ENCODE measurements around the gene PLAGL2. TPM values are rescaled to one million over a fixed set of nuclear protein-coding genes. Genes with fewer than 3 reads are reported as not detected.
A peak's percentile ranks its signal among the peaks of the same experiment; 100 is the strongest.

PLAGL2 gene
- total RNA-seq, 4 donors from 2014 or later = 2.3 to 15.0 (median 4.9) TPM

DNA sequence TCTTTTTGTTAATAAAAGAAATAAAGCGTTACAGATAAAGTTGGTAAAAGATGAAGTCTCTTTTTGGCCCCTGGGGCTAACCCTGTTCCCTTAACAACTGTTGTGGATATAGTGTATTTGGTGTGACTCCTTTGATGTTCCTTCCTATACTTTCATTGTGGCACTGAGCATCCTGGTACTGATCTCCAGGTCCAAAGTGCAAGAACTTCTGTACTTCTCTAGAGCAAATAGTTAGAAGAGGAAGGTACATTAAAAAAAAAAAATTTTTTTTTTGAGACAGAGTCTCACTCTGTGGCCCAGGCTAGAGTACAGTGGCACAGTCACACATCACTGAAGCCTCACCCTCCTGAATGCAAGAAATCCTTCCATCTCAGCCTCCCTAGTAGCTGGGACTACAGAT is 6.3 kb upstream of the PLAGL2 start:
- no peak for DNase-seq
- intact Hi-C loops (cut with DNase I; ENCODE audit: low total_unique reads) = no loop called here
- Histone ChIP-seq H3K27me3 (no peaks in the 10 kb centered on the region), H3K4me3 (no peak overlapping the region), H3K4me1 (no peaks in the 10 kb centered on the region), H3K9me3 (no peaks in the 10 kb centered on the region), H3K27ac (no peak overlapping the region), H3K36me3 (no peaks in the 10 kb centered on the region)
- TF ChIP-seq, protein P1, sequence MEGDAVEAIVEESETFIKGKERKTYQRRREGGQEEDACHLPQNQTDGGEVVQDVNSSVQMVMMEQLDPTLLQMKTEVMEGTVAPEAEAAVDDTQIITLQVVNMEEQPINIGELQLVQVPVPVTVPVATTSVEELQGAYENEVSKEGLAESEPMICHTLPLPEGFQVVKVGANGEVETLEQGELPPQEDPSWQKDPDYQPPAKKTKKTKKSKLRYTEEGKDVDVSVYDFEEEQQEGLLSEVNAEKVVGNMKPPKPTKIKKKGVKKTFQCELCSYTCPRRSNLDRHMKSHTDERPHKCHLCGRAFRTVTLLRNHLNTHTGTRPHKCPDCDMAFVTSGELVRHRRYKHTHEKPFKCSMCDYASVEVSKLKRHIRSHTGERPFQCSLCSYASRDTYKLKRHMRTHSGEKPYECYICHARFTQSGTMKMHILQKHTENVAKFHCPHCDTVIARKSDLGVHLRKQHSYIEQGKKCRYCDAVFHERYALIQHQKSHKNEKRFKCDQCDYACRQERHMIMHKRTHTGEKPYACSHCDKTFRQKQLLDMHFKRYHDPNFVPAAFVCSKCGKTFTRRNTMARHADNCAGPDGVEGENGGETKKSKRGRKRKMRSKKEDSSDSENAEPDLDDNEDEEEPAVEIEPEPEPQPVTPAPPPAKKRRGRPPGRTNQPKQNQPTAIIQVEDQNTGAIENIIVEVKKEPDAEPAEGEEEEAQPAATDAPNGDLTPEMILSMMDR (IDR thresholded peaks at IDR 0.05) = no peak
- no peak for TF ChIP-seq POLR2A (IDR thresholded peaks at IDR 0.05)

DNA sequence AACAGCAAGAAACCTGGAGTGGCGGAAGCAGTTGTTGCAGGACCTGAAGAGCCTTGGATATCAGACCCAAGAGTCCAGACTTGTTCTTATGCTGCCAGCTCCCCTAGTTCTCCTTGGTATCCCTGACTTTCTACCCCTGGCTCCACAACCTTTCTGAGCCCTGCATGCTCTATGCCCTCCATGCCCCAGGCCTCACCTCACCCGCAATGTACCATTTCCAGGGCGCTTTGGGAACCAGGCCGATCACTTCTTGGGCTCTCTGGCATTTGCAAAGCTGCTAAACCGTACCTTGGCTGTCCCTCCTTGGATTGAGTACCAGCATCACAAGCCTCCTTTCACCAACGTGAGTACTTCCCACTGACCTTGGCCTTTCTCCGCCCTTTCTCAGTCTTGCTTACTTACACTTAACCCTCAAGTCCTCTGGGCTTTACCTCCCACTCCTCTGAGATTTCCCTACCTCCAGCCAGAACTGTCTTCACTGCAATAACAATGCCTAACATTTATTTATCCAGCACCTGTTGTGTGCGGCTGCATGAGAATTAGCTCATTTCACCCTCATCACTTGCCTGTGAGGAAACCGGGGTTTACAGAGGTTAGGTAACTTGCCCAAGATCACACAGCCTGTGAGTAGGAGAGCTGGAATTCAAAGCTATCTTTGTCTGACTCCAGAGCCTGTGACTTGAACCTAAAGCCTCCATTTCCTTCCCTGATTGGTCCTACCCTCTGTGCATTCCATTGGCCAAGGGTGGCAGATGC is 2.5 kb upstream of the PLAGL2 start:
- TF ChIP-seq, protein P1 (IDR thresholded peaks at IDR 0.05) = no peak
- no peak for TF ChIP-seq POLR2A (IDR thresholded peaks at IDR 0.05)
- no peaks in the 10 kb centered on the region for H3K36me3 ChIP-seq
- no peak for DNase-seq
- no peaks in the 10 kb centered on the region for H3K9me3 ChIP-seq
- intact Hi-C loops (cut with DNase I; ENCODE audit: low total_unique reads) = no loop called here
- H3K4me1 ChIP-seq = peaks cover 4 to 12% of the 10 kb centered on the region in 2 donors
- H3K4me3 ChIP-seq = no peak overlapping the region
- H3K27me3 ChIP-seq = no peaks in the 10 kb centered on the region
- no peak overlapping the region for H3K27ac ChIP-seq

DNA sequence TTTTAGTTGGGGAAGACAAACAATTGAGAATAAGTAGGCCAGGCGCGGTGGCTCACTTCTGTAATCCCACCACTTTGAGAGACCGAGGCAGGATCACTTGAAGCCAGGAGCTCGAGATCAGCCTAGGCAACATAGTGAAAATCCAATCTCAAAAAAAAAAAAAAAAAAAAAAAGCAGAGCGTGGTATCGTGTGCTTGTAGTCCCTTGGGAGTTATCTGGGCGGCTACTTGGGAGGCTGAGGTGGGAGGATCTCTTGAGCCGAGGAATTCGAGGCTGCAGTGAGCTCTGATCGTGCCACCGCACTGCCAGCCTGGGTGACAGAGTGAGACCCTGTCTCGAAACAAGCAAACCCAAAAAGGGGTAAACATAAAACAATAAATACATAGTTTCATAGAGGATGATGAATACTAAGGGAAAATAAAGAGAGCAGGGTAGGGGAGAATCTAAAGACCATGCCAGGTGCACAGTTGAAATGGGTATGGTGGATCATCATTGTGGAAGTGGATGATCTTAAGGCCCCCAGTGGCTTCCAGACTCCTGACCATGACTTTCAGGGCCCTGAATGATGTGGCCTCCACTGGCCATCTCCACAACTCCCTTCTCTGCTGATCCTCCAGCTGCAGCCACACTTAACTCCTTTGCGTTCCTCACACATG is 1.1 kb upstream of the PLAGL2 start:
- peaks cover 4 to 12% of the 10 kb centered on the region in 2 donors for H3K4me1 ChIP-seq

DNA sequence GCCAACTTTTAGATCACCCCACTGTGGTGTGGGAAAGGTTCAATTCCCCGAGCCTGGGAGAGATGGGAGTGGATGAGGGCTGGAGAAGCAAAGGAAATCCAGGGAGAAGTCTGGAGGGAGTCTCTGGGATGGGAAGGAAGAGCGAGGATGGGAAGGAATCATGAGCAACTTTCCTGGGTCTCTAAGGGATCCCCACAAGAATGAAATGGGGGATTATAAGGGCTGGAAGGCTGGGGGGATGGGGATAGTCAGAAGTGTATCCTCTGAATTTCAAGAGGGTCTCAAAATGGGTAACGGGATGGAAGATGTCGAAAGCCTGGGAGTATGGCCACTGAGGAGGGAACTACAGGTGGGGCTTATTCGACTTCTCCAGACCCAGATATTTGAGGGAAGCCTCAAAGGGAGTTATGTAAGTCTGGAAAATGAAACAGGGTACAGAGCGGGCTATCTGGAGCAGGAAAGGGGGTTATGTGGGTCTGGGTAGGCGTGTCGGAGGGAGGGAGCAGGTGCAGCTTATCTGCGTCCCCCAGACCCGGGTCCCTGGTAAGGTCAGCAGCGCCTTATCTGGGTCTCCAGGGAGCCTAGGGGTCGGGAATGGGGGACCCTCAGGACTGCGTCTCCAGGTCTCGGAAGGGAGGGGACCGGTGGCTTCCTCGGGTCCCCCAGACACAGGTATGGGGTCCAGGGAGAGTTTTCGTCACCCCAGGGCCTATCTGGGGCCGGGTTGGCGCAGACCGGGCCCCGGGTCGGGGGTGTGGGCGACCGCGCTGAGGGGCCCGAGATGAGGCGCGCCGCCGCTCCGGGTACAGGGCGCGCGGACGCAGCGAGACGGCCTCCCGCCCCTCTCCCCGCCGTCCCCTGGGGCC is 550 bp downstream of the PLAGL2 start:
- Histone ChIP-seq H3K4me3 (peak overlapping the region; percentile 89 to 97), H3K36me3 (no peaks in the 10 kb centered on the region), H3K27me3 (no peaks in the 10 kb centered on the region), H3K4me1 (peaks cover 4 to 12% of the 10 kb centered on the region in 2 donors), H3K9me3 (no peaks in the 10 kb centered on the region), H3K27ac (peak overlapping the region; percentile 86 to 91)
- peak in 1 of 2 donors; percentile 30 for DNase-seq
- intact Hi-C loops (cut with DNase I; ENCODE audit: low total_unique reads) = no loop called here
- no peak for TF ChIP-seq POLR2A (IDR thresholded peaks at IDR 0.05)

More for the DNA sequence above, 1.1 kb upstream of the PLAGL2 start:
- DNase-seq = no peak
- Histone ChIP-seq H3K9me3 (no peaks in the 10 kb centered on the region), H3K36me3 (no peaks in the 10 kb centered on the region), H3K27ac (peak overlapping the region; percentile 86 to 91), H3K27me3 (no peaks in the 10 kb centered on the region), H3K4me3 (peak overlapping the region; percentile 89 to 97)
- no peak for TF ChIP-seq POLR2A (IDR thresholded peaks at IDR 0.05)
- TF ChIP-seq, protein P1 (IDR thresholded peaks at IDR 0.05) = no peak
- intact Hi-C loops (cut with DNase I; ENCODE audit: low total_unique reads) = no loop called here

DNA sequence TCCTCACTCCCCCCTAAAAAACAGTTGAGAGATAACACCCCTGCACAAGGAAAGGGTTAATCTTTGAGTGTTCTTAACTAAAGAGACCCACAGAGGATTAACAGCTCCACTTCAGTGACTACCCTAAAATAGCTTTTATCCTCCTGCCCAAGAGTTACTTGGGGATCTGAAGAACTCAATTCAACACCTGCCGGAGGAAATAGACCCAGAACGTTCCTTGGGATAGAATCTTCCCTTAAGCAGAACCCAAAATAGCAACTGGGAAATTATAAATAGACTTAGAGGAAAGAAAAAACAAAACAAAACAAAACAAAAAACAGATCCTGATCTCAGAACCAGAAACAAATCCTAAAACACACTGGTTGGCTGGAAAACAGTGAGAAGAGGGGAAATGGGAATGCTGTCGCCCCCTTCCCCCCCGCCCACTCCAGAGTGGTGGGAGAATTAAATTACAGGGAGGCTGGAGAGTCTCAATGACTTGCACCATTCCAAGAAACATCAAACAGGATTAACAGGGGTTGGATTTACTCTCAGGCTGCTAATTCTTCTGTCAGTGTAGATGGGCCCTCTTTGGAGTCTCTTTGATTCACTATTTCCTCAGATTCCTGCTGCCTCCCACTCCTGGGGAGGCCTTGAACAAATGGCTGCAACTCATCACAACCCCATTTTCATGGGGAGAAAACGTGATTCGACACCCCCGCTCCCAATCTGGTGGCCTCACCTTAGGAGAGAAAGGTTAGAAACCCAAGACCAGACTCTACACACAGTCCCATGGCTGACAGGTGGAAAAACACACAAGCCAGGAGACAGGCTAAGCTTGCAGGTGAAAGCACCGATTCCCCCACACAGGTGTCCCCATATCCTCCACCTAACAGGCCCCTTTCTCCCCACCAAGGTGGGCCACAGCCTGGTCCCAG is 1.4 kb downstream of the PLAGL2 start:
- no peak for DNase-seq
- Histone ChIP-seq H3K9me3 (no peaks in the 10 kb centered on the region), H3K4me1 (peaks cover 4 to 12% of the 10 kb centered on the region in 2 donors), H3K27ac (peak overlapping the region; percentile 86 to 91), H3K4me3 (peak overlapping the region; percentile 89 to 97), H3K27me3 (no peaks in the 10 kb centered on the region), H3K36me3 (no peaks in the 10 kb centered on the region)
- TF ChIP-seq, protein P1 (IDR thresholded peaks at IDR 0.05) = no peak
- TF ChIP-seq POLR2A (IDR thresholded peaks at IDR 0.05) = no peak
- intact Hi-C loops (cut with DNase I; ENCODE audit: low total_unique reads) = no loop called here

Data from uterus (tissue), 4 donors.